ENCODE results near the gene TMPRSS3. TPM values are rescaled to one million over a fixed set of nuclear protein-coding genes. Genes with fewer than 3 reads are reported as not detected.

Gene TMPRSS3
- polyA plus RNA-seq, 1 of the 3 experiments (the other 2 are of a cell fraction): not detected

DNA sequence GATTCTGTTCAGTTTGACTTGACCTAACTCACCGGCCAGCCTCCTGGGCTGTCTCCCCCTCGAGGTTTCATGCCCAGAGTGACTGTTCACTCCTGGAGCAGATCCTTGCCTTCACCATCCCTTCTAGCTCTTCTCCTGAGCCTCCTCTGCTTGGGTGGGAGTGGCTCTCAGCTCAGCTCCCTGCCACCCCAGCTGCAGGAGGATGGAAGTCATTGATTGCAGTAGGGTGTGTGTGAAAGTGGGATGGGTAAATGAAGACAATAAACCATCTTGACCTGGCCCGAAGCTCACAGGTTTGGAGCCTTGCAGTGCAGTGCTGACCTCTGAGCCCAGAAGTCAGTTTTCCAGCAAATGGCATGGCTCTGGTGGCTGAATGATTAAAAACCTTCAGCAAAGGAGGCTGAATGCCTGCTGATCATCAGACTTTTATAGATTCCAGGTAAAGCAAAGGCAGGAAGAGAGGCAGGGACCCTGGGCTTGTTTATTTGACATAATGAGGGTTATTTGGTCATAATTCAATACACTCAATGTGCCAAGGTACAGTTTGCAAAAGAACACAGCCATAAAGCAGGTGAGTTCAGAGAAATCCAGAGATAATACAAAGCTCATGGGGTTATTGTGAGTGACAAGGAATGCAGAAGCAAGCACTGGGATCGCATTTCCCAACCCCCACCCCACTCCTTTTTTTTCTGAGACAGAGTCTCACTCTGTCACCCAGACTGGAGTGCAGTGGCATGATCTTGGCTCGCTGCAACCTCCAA is 63.1 kb downstream of the TMPRSS3 start:
- POLR2A ChIA-PET: no interaction called here
- no peaks in the 10 kb centered on the region for H3K36me3 ChIP-seq (replicated peaks in 1 of 2; ENCODE audit: control insufficient read depth in 1 of 2, insufficient read depth in 2 of 2, low read length in 1 of 2)
- no peak for DNase-seq

DNA sequence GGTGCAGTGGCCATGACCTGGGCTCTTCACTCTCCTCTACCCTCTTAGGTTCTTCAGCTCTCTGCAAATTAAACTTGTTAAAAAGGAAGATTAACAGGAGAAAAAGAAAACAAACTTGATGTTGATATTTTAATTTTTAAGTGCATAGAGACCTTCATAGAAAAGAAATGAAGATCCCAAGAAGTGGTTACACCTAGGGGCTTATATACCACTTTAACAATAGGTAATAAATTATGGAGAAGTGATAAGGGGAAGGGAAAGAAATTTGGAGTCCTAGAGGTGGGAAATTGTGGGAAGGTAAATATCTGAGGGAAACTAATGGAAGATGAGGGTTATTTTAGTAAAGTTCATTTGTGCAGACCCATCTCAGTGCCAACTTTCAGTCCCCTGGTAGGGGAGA is 64.2 kb downstream of the TMPRSS3 start:
- Histone ChIP-seq H3F3A (replicated peaks; ENCODE audit: insufficient read depth) (no peaks in the 10 kb centered on the region), H3K9ac (no peak overlapping the region), H3K9me3 (no peaks in the 10 kb centered on the region), H3K4me1 (ENCODE audit: control insufficient read depth in 1 of 2, insufficient read depth in 2 of 2, low read depth in 1 of 2, low read length in 1 of 2) (no peaks in the 10 kb centered on the region), H3K27me3 (ENCODE audit: insufficient read depth) (no peaks in the 10 kb centered on the region), H3K27ac (ENCODE audit: low read depth in 2 of 2, low read length in 1 of 2) (no peak overlapping the region), H3K9me2 (no peaks in the 10 kb centered on the region), H2AFZ (ENCODE audit: low read depth) (no peak overlapping the region), H4K20me1 (ENCODE audit: insufficient read depth) (no peaks in the 10 kb centered on the region), H3K4me2 (no peak overlapping the region), H3K79me2 (ENCODE audit: insufficient read depth) (no peaks in the 10 kb centered on the region), H3K36me3 (replicated peaks in 1 of 2; ENCODE audit: control insufficient read depth in 1 of 2, insufficient read depth in 2 of 2, low read length in 1 of 2) (no peaks in the 10 kb centered on the region), H3K4me3 (ENCODE audit: low read depth in 2 of 2, low read length in 1 of 2) (no peak overlapping the region)
- TF ChIP-seq, protein P1, sequence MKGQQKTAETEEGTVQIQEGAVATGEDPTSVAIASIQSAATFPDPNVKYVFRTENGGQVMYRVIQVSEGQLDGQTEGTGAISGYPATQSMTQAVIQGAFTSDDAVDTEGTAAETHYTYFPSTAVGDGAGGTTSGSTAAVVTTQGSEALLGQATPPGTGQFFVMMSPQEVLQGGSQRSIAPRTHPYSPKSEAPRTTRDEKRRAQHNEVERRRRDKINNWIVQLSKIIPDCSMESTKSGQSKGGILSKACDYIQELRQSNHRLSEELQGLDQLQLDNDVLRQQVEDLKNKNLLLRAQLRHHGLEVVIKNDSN (IDR thresholded peaks at IDR 0.05; ENCODE audit: borderline replicate concordance, low read depth): no peak
- TF ChIP-seq, protein P2, sequence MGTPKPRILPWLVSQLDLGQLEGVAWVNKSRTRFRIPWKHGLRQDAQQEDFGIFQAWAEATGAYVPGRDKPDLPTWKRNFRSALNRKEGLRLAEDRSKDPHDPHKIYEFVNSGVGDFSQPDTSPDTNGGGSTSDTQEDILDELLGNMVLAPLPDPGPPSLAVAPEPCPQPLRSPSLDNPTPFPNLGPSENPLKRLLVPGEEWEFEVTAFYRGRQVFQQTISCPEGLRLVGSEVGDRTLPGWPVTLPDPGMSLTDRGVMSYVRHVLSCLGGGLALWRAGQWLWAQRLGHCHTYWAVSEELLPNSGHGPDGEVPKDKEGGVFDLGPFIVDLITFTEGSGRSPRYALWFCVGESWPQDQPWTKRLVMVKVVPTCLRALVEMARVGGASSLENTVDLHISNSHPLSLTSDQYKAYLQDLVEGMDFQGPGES (IDR thresholded peaks at IDR 0.05; ENCODE audit: low read depth, low read length): no peak
- no peak for TF ChIP-seq RFX5 (IDR thresholded peaks at IDR 0.05; ENCODE audit: low read length)
- ChIA-PET POLR2A (no interaction called here), CTCF (interaction anchor here (2.1 kb wide), 1 partner anchor 22 kb away, joined by 10 read pairs; no protein-coding TSS in a partner anchor)
- no peak for DNase-seq

More for the DNA sequence above, 63.1 kb downstream of the TMPRSS3 start:
- Histone ChIP-seq H3F3A (replicated peaks; ENCODE audit: insufficient read depth) (no peaks in the 10 kb centered on the region), H4K20me1 (ENCODE audit: insufficient read depth) (no peaks in the 10 kb centered on the region), H3K27ac (ENCODE audit: low read depth in 2 of 2, low read length in 1 of 2) (no peak overlapping the region), H3K9me3 (no peaks in the 10 kb centered on the region), H3K4me3 (ENCODE audit: low read depth in 2 of 2, low read length in 1 of 2) (no peak overlapping the region), H3K9me2 (no peaks in the 10 kb centered on the region), H3K27me3 (ENCODE audit: insufficient read depth) (no peaks in the 10 kb centered on the region), H3K9ac (no peak overlapping the region), H3K4me1 (ENCODE audit: control insufficient read depth in 1 of 2, insufficient read depth in 2 of 2, low read depth in 1 of 2, low read length in 1 of 2) (no peaks in the 10 kb centered on the region), H3K79me2 (ENCODE audit: insufficient read depth) (no peaks in the 10 kb centered on the region), H2AFZ (ENCODE audit: low read depth) (no peak overlapping the region), H3K4me2 (no peak overlapping the region)
- CTCF ChIA-PET: no interaction called here
- TF ChIP-seq RCOR1 (IDR thresholded peaks at IDR 0.05; ENCODE audit: low read length): no peak
- no peak for TF ChIP-seq TCF12 (IDR thresholded peaks at IDR 0.05)
- TF ChIP-seq, protein P2 (IDR thresholded peaks at IDR 0.05; ENCODE audit: low read depth, low read length): no peak
- TF ChIP-seq, protein P3, sequence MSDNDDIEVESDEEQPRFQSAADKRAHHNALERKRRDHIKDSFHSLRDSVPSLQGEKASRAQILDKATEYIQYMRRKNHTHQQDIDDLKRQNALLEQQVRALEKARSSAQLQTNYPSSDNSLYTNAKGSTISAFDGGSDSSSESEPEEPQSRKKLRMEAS (IDR thresholded peaks at IDR 0.05; ENCODE audit: low read depth): no peak
- TF ChIP-seq GABPA (IDR thresholded peaks at IDR 0.05; ENCODE audit: low read depth): no peak
- TF ChIP-seq TAF1 (IDR thresholded peaks at IDR 0.05; ENCODE audit: borderline replicate concordance, low read depth, low read length): no peak
- no peak for TF ChIP-seq FOXM1 (IDR thresholded peaks at IDR 0.05; ENCODE audit: low read depth)
- no peak for TF ChIP-seq TEAD4 (IDR thresholded peaks at IDR 0.05; ENCODE audit: borderline replicate concordance, insufficient read depth)
- no peak for TF ChIP-seq MEF2A (IDR thresholded peaks at IDR 0.05; ENCODE audit: borderline replicate concordance, low read depth)
- TF ChIP-seq, protein P4, sequence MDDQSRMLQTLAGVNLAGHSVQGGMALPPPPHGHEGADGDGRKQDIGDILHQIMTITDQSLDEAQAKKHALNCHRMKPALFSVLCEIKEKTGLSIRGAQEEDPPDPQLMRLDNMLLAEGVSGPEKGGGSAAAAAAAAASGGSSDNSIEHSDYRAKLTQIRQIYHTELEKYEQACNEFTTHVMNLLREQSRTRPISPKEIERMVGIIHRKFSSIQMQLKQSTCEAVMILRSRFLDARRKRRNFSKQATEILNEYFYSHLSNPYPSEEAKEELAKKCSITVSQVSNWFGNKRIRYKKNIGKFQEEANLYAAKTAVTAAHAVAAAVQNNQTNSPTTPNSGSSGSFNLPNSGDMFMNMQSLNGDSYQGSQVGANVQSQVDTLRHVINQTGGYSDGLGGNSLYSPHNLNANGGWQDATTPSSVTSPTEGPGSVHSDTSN (IDR thresholded peaks at IDR 0.05): no peak
- TF ChIP-seq NFIC (IDR thresholded peaks at IDR 0.05; ENCODE audit: borderline replicate concordance): no peak
- TF ChIP-seq EZH2phosphoT487 (IDR thresholded peaks at IDR 0.05; ENCODE audit: borderline replicate concordance, low read depth): no peak
- no peak for TF ChIP-seq RXRA (IDR thresholded peaks at IDR 0.05; ENCODE audit: borderline replicate concordance, low read depth)
- no peak for TF ChIP-seq CHD2 (IDR thresholded peaks at IDR 0.05; ENCODE audit: low read length, partially characterized antibody)
- TF ChIP-seq JUND (IDR thresholded peaks at IDR 0.05): no peak
- no peak for TF ChIP-seq RFX5 (IDR thresholded peaks at IDR 0.05; ENCODE audit: low read length)
- no peak for TF ChIP-seq SIN3A (IDR thresholded peaks at IDR 0.05; ENCODE audit: borderline replicate concordance, low read depth, low read length)
- TF ChIP-seq GATA2 (CRISPR knock-in tag; IDR thresholded peaks at IDR 0.05): no peak
- 15% methylated on average over 5 of the region's 5 CpGs for WGBS (ENCODE audit: low lambda C conversion rate)
